GM19328 (cell line): ENCODE data around the gene ANKRD24.
"Not testable (repeated sequence)": the region's sequence is repeated elsewhere in the genome, so short reads cannot be mapped to it uniquely, and the experiment has no call there.

Experiments
- ATAC-seq: cut with Tn5 transposase; IDR thresholded peaks from one replicate; pipeline ENCODE4 v1.9.1; 2021; ENCODE audit warnings: mild to moderate bottlenecking, moderate library complexity; ENCODE audit not compliant: unreplicated experiment

Gene ANKRD24

DNA sequence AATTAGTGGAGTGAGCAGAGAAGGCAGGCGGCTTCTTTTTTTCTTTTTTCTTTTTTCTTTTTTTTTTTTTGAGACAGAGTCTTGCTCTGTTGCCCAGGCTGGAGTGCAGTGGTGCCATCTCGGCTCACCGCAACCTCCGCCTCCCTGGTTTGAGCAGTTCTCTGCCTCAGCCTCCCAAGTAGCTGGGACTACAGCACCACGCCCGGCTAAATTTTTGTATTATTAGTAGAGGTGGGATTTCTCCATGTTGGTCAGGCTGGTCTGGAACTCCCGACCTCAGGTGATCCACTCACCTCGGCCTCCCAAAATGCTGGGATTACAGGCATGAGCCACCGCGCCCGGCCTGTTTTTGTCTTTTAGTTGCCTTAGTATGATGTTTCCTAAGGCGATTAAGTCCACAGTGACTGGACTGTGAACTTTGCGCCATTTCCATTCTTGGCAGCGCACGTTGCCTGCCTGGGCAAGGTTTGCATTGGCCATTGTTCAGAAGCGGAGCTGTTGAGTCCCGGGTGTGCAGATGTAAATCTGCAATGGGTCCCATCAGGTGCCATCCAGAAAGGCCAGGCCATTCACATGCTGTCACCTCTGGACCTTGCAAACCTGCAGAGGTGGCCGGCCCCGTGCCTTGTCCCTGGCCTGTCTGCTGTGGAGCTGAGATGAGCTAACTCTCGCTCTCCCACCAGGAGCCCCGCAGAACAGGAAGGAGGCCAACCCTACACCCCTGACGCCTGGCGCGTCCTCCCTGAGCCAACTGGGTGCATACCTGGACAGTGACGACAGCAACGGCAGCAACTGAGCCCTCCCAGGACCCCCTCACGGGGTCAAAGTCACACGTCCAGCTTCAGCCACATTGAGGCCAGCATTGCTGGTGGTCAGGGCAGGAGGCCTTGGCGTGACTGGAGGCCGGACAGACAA lies 85.7 kb downstream of the ANKRD24 start:
- no peak for ATAC-seq

GRCh38 chr19:4268816-4269430 lies 86.4 kb downstream of the ANKRD24 start:
- no peak for ATAC-seq

- ATAC-seq: no peak
Observed at GRCh38 chr19:4272894-4273293, 90.4 kb downstream of the ANKRD24 start.

DNA sequence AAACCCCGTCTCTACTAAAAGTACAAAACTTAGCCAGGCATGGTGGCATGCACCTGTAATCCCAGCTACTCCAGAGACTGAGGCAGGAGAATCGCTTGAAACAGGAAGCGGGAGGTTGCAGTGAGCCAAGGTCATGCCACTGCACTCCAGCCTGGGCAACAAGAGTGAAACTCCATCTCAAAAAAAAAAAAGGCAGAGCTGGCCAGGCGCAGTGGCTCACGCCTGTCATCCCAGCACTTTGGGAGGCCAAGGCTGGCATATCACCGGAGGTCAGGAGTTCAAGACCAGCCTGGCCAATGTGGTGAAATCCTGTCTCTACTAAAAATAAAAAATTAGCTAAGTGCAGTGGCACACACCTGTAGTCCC lies 91.8 kb downstream of the ANKRD24 start:
- not testable (repeated sequence) for ATAC-seq
